GM23338 (cell line): ENCODE measurements around the gene CENPV.
"Not testable (repeated sequence)": the region's sequence is repeated elsewhere in the genome, so short reads cannot be mapped to it uniquely, and the experiment has no call there.

Experiments used
- CREB1 ChIP-seq: fragments of 250-450 bp; sonication (Bioruptor Pico); IDR thresholded peaks from 2 replicates; pipeline ENCODE4 v1.5.0; 2020; ENCODE audit warnings: low read depth, mild to moderate bottlenecking, moderate library complexity
- EZH2 ChIP-seq: fragments of 200-600 bp; sonication (generic); IDR thresholded peaks from one replicate; pipeline ENCODE4 v1.8.0; 2017; ENCODE audit warnings: antibody characterized with exemption, mild to moderate bottlenecking, low read depth; ENCODE audit not compliant: unreplicated experiment
- EZH2phosphoT487 ChIP-seq: fragments of 200-600 bp; sonication (generic); IDR thresholded peaks from one replicate; pipeline ENCODE4 v1.8.1; 2018; ENCODE audit warnings: antibody characterized with exemption; ENCODE audit not compliant: unreplicated experiment
- JUNB ChIP-seq: IDR thresholded peaks from one replicate; pipeline ENCODE4 v1.6.1; 2016; ENCODE audit warnings: antibody characterized with exemption; ENCODE audit not compliant: unreplicated experiment
- NANOG ChIP-seq: IDR thresholded peaks from 2 replicates; pipeline ENCODE4 v1.6.1; 2016; ENCODE audit warnings: antibody characterized with exemption, borderline replicate concordance
- POLR2AphosphoS5 ChIP-seq: IDR thresholded peaks from 2 replicates; pipeline ENCODE4 v1.6.1; 2016; ENCODE audit warnings: antibody characterized with exemption, low read depth
- STAT1 ChIP-seq: IDR thresholded peaks from one replicate; pipeline ENCODE4 v1.6.1; 2016; ENCODE audit warnings: antibody characterized with exemption; ENCODE audit not compliant: unreplicated experiment
- ZNF114 ChIP-seq: fragments of 250-450 bp; sonication (Bioruptor Pico); IDR thresholded peaks from 2 replicates; pipeline ENCODE4 v1.5.0; 2020; ENCODE audit warnings: mild to moderate bottlenecking, moderate library complexity
- ZNF331 ChIP-seq: fragments of 250-450 bp; sonication (Bioruptor Pico); IDR thresholded peaks from 2 replicates; pipeline ENCODE4 v1.5.0; 2020; ENCODE audit warnings: low read depth, mild to moderate bottlenecking, moderate library complexity
- TF ChIP-seq, protein P1 (sequence below), 2 experiments: fragments of 200-600 bp in 1 of 2; sonication (generic) in 1 of 2; conservative IDR thresholded peaks; 2 replicates each; pipeline versions ENCODE4 v1.5.1 to v1.6.1; 2016 to 2017; ENCODE audit warnings: antibody characterized with exemption in 2 of 2, low read depth in 2 of 2, mild to moderate bottlenecking in 2 of 2, moderate library complexity in 1 of 2
- TF ChIP-seq, protein P2 (sequence below): IDR thresholded peaks from one replicate; pipeline ENCODE4 v1.6.1; 2018; ENCODE audit warnings: antibody characterized with exemption; ENCODE audit not compliant: unreplicated experiment
- TF ChIP-seq, protein P3 (sequence below): IDR thresholded peaks from 2 replicates; pipeline ENCODE4 v1.6.1; 2016; ENCODE audit warnings: antibody characterized with exemption
- TF ChIP-seq, protein P4 (sequence below): fragments of 250-450 bp; sonication (Bioruptor Pico); IDR thresholded peaks from 2 replicates; pipeline ENCODE4 v1.5.0; 2020; ENCODE audit warnings: mild to moderate bottlenecking, moderate library complexity

DNA sequence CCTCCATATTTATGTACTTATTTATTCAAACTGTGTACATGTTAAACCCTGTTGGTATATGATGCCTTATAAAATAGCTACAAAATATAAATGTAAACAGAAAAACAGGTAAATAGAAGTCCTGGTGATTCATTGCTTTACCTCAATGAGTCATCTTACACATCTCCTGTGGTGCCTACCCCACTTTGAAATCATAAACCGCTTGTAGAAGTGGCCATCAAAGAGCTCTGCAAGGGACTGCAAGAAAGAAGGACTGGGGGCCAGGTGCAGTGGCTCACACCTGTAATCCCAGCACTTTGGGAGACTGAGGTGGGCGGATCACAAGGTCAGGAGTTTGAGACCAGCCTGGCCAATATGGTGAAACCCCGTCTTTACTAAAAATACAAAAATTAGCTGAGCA is 57.2 kb downstream of the CENPV start:
- TF ChIP-seq, protein P1, sequence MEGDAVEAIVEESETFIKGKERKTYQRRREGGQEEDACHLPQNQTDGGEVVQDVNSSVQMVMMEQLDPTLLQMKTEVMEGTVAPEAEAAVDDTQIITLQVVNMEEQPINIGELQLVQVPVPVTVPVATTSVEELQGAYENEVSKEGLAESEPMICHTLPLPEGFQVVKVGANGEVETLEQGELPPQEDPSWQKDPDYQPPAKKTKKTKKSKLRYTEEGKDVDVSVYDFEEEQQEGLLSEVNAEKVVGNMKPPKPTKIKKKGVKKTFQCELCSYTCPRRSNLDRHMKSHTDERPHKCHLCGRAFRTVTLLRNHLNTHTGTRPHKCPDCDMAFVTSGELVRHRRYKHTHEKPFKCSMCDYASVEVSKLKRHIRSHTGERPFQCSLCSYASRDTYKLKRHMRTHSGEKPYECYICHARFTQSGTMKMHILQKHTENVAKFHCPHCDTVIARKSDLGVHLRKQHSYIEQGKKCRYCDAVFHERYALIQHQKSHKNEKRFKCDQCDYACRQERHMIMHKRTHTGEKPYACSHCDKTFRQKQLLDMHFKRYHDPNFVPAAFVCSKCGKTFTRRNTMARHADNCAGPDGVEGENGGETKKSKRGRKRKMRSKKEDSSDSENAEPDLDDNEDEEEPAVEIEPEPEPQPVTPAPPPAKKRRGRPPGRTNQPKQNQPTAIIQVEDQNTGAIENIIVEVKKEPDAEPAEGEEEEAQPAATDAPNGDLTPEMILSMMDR (conservative IDR thresholded peaks at IDR 0.05; ENCODE audit: low read depth in 2 of 2): not testable (repeated sequence)
- TF ChIP-seq, protein P2, sequence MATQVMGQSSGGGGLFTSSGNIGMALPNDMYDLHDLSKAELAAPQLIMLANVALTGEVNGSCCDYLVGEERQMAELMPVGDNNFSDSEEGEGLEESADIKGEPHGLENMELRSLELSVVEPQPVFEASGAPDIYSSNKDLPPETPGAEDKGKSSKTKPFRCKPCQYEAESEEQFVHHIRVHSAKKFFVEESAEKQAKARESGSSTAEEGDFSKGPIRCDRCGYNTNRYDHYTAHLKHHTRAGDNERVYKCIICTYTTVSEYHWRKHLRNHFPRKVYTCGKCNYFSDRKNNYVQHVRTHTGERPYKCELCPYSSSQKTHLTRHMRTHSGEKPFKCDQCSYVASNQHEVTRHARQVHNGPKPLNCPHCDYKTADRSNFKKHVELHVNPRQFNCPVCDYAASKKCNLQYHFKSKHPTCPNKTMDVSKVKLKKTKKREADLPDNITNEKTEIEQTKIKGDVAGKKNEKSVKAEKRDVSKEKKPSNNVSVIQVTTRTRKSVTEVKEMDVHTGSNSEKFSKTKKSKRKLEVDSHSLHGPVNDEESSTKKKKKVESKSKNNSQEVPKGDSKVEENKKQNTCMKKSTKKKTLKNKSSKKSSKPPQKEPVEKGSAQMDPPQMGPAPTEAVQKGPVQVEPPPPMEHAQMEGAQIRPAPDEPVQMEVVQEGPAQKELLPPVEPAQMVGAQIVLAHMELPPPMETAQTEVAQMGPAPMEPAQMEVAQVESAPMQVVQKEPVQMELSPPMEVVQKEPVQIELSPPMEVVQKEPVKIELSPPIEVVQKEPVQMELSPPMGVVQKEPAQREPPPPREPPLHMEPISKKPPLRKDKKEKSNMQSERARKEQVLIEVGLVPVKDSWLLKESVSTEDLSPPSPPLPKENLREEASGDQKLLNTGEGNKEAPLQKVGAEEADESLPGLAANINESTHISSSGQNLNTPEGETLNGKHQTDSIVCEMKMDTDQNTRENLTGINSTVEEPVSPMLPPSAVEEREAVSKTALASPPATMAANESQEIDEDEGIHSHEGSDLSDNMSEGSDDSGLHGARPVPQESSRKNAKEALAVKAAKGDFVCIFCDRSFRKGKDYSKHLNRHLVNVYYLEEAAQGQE: not testable (repeated sequence)
- TF ChIP-seq NANOG; POLR2AphosphoS5; JUNB; EZH2; EZH2phosphoT487; CREB1 (CRISPR knock-in tag); ZNF114 (CRISPR knock-in tag); ZNF331; STAT1: not testable (repeated sequence)
- TF ChIP-seq, protein P3, sequence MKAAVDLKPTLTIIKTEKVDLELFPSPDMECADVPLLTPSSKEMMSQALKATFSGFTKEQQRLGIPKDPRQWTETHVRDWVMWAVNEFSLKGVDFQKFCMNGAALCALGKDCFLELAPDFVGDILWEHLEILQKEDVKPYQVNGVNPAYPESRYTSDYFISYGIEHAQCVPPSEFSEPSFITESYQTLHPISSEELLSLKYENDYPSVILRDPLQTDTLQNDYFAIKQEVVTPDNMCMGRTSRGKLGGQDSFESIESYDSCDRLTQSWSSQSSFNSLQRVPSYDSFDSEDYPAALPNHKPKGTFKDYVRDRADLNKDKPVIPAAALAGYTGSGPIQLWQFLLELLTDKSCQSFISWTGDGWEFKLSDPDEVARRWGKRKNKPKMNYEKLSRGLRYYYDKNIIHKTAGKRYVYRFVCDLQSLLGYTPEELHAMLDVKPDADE: not testable (repeated sequence)
- TF ChIP-seq, protein P4, sequence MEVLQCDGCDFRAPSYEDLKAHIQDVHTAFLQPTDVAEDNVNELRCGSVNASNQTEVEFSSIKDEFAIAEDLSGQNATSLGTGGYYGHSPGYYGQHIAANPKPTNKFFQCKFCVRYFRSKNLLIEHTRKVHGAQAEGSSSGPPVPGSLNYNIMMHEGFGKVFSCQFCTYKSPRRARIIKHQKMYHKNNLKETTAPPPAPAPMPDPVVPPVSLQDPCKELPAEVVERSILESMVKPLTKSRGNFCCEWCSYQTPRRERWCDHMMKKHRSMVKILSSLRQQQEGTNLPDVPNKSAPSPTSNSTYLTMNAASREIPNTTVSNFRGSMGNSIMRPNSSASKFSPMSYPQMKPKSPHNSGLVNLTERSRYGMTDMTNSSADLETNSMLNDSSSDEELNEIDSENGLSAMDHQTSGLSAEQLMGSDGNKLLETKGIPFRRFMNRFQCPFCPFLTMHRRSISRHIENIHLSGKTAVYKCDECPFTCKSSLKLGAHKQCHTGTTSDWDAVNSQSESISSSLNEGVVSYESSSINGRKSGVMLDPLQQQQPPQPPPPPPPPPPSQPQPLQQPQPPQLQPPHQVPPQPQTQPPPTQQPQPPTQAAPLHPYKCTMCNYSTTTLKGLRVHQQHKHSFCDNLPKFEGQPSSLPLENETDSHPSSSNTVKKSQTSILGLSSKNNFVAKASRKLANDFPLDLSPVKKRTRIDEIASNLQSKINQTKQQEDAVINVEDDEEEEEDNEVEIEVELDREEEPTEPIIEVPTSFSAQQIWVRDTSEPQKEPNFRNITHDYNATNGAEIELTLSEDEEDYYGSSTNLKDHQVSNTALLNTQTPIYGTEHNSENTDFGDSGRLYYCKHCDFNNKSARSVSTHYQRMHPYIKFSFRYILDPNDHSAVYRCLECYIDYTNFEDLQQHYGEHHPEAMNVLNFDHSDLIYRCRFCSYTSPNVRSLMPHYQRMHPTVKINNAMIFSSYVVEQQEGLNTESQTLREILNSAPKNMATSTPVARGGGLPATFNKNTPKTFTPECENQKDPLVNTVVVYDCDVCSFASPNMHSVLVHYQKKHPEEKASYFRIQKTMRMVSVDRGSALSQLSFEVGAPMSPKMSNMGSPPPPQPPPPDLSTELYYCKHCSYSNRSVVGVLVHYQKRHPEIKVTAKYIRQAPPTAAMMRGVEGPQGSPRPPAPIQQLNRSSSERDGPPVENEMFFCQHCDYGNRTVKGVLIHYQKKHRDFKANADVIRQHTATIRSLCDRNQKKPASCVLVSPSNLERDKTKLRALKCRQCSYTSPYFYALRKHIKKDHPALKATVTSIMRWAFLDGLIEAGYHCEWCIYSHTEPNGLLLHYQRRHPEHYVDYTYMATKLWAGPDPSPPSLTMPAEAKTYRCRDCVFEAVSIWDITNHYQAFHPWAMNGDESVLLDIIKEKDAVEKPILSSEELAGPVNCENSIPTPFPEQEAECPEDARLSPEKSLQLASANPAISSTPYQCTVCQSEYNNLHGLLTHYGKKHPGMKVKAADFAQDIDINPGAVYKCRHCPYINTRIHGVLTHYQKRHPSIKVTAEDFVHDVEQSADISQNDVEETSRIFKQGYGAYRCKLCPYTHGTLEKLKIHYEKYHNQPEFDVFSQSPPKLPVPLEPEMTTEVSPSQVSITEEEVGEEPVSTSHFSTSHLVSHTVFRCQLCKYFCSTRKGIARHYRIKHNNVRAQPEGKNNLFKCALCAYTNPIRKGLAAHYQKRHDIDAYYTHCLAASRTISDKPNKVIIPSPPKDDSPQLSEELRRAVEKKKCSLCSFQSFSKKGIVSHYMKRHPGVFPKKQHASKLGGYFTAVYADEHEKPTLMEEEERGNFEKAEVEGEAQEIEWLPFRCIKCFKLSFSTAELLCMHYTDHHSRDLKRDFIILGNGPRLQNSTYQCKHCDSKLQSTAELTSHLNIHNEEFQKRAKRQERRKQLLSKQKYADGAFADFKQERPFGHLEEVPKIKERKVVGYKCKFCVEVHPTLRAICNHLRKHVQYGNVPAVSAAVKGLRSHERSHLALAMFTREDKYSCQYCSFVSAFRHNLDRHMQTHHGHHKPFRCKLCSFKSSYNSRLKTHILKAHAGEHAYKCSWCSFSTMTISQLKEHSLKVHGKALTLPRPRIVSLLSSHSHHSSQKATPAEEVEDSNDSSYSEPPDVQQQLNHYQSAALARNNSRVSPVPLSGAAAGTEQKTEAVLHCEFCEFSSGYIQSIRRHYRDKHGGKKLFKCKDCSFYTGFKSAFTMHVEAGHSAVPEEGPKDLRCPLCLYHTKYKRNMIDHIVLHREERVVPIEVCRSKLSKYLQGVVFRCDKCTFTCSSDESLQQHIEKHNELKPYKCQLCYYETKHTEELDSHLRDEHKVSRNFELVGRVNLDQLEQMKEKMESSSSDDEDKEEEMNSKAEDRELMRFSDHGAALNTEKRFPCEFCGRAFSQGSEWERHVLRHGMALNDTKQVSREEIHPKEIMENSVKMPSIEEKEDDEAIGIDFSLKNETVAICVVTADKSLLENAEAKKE: not testable (repeated sequence)
